Testis (tissue), 3 donors: ENCODE data around the gene CREB3L2. TPM values are rescaled to one million over a fixed set of nuclear protein-coding genes. Genes with fewer than 3 reads are reported as not detected.
A peak's percentile ranks its signal among the peaks of the same experiment; 100 is the strongest.

Experiments used
- DNase-seq: peaks from one replicate; pipeline ENCODE4 v3.0.0-alpha.2; 2019
- H3K27ac ChIP-seq, 2 donors: fragments of 200-600 bp; sonication (generic); one replicate each; pipeline ENCODE4 v1.5.1; 2019
- H3K27me3 ChIP-seq: fragments of 200-600 bp; sonication (generic); one replicate; pipeline ENCODE4 v1.5.1; 2019
- H3K36me3 ChIP-seq: fragments of 200-600 bp; sonication (generic); one replicate; pipeline ENCODE4 v1.5.1; 2017; ENCODE audit warnings: low read depth; ENCODE audit errors: missing control alignments
- H3K4me1 ChIP-seq: fragments of 200-600 bp; sonication (generic); one replicate; pipeline ENCODE4 v1.5.1; 2019
- H3K4me3 ChIP-seq, 2 donors: fragments of 200-600 bp; sonication (generic); one replicate each; pipeline ENCODE4 v1.5.1; 2017 to 2019
- H3K9me3 ChIP-seq: fragments of 200-600 bp; sonication (generic); one replicate; pipeline ENCODE4 v1.5.1; 2017
- CTCF ChIP-seq, 3 experiments: fragments of 450-650 bp in 2 of 3; fragments of 200-600 bp in 1 of 3; sonication (generic) in 1 of 3; IDR thresholded peaks; one replicate each; pipeline ENCODE4 v1.5.1; 2016 to 2019; ENCODE audit warnings: antibody characterized with exemption in 3 of 3, mild to moderate bottlenecking in 2 of 3, moderate library complexity in 1 of 3
- POLR2A ChIP-seq: fragments of 450-650 bp; IDR thresholded peaks from one replicate; pipeline ENCODE4 v1.6.1; 2017; ENCODE audit warnings: antibody characterized with exemption, mild to moderate bottlenecking, moderate library complexity
- WGBS, 2 donors: methylation state at CpG; one replicate each; pipeline ENCODE4 v1.1.5; 2018; 5-methylcytosine and 5-hydroxymethylcytosine counted together
- intact Hi-C: fragments of 100-400 bp; cut with DNase I; formaldehyde crosslinking; loops from one replicate; pipeline ENCODE4 v1.15.1; 2023; ENCODE audit warnings: low total_unique reads
- polyA plus RNA-seq: library from polyadenylated mRNA; stranded (reverse); fragments of 350-450 nt; fragmentation: Illumina TruSeq; extraction: RNeasy Lipid Tissue Mini Kit (QIAGEN cat#74804); gene quantifications from one replicate; pipeline ENCODE4 v1.2.3, GENCODE V29; 2014; ENCODE audit warnings: low read depth, low replicate concordance; ENCODE audit not compliant: insufficient read depth
- total RNA-seq, 2 donors: library from RNA; depleted of rRNA; stranded (reverse); fragments of >200 nt; gene quantifications; one replicate each; pipeline ENCODE4 v1.2.3, GENCODE V29; 2016

CREB3L2 gene
- total and polyA plus RNA-seq, 3 donors from 2014 or later = 22.0 to 23.9 (median 23.4) TPM

GRCh38 chr7:137958470-137959431 lies 43.1 kb downstream of the CREB3L2 start:
- H3K9me3 ChIP-seq = no peaks in the 10 kb centered on the region
- intact Hi-C loops = no loop called here
- H3K4me3 ChIP-seq = no peak overlapping the region
- H3K4me1 ChIP-seq = peaks cover 21% of the 10 kb centered on the region
- H3K27me3 ChIP-seq = no peaks in the 10 kb centered on the region
- peak overlapping the region in 1 of 2 donors; percentile 32 for H3K27ac ChIP-seq
- no peaks in the 10 kb centered on the region for H3K36me3 ChIP-seq
- TF ChIP-seq POLR2A = no peak
- TF ChIP-seq CTCF (IDR thresholded peaks at IDR 0.05) = no peak
- no peak for DNase-seq
- 91 to 97% methylated on average over 4 of the region's 4 CpGs for WGBS, 2 donors

GRCh38 chr7:137957887-137958286 lies 44.0 kb downstream of the CREB3L2 start:
- Histone ChIP-seq H3K4me3 (no peak overlapping the region), H3K27me3 (no peaks in the 10 kb centered on the region), H3K36me3 (no peaks in the 10 kb centered on the region), H3K9me3 (no peaks in the 10 kb centered on the region), H3K4me1 (peaks cover 28% of the 10 kb centered on the region), H3K27ac (peak overlapping the region in 1 of 2 donors; percentile 32)
- 71 to 75% methylated on average over 3 of the region's 3 CpGs for WGBS, 2 donors
- intact Hi-C loops = no loop called here
- no peak for DNase-seq
- TF ChIP-seq CTCF (IDR thresholded peaks at IDR 0.05) (no peak), POLR2A (no peak)

- no peak overlapping the region for H3K4me3 ChIP-seq
- H3K9me3 ChIP-seq = no peaks in the 10 kb centered on the region
- no peaks in the 10 kb centered on the region for H3K36me3 ChIP-seq
- intact Hi-C loops = no loop called here
- no peaks in the 10 kb centered on the region for H3K27me3 ChIP-seq
- H3K27ac ChIP-seq = peak overlapping the region in 1 of 2 donors; percentile 2
- TF ChIP-seq POLR2A = no peak
- no peak for TF ChIP-seq CTCF (IDR thresholded peaks at IDR 0.05)
- DNase-seq = no peak
- peaks cover 28% of the 10 kb centered on the region for H3K4me1 ChIP-seq
- WGBS, 2 donors = 90 to 91% methylated on average over 5 of the region's 5 CpGs
Measured at GRCh38 chr7:137956591-137956990, 45.3 kb downstream of the CREB3L2 start.

GRCh38 chr7:137956183-137956582 lies 45.7 kb downstream of the CREB3L2 start:
- Histone ChIP-seq H3K9me3 (no peaks in the 10 kb centered on the region), H3K27ac (peak overlapping the region in 1 of 2 donors; percentile 42), H3K36me3 (no peaks in the 10 kb centered on the region), H3K4me3 (no peak overlapping the region), H3K4me1 (peaks cover 28% of the 10 kb centered on the region), H3K27me3 (no peaks in the 10 kb centered on the region)
- 43 to 71% methylated on average over 5 of the region's 5 CpGs for WGBS, 2 donors
- DNase-seq = no peak
- TF ChIP-seq CTCF (IDR thresholded peaks at IDR 0.05) (no peak), POLR2A (no peak)
- intact Hi-C loops = no loop called here
